HEK293 (cell line): ENCODE measurements around the gene SUPT5H.

Experiments used
- ATF2 ChIP-seq: fragments of 450-650 bp; formaldehyde crosslinking; IDR thresholded peaks from 2 replicates; pipeline ENCODE4 v1.5.1; 2016; ENCODE audit warnings: missing biosample characterization, missing genetic modification characterization, low read depth
- GLI4 ChIP-seq: fragments of 450-650 bp; formaldehyde crosslinking; IDR thresholded peaks from 2 replicates; pipeline ENCODE4 v1.5.1; 2016; ENCODE audit warnings: missing biosample characterization, missing genetic modification characterization
- HOXA7 ChIP-seq: sonication (generic); formaldehyde crosslinking; IDR thresholded peaks from 2 replicates; pipeline ENCODE4 v1.8.1; 2022; ENCODE audit warnings: missing genetic modification reagents, borderline replicate concordance
- OSR2 ChIP-seq: fragments of 450-650 bp; formaldehyde crosslinking; IDR thresholded peaks from 2 replicates; pipeline ENCODE4 v1.5.1; 2016; ENCODE audit warnings: missing biosample characterization, missing genetic modification characterization
- PATZ1 ChIP-seq: fragments of 450-650 bp; formaldehyde crosslinking; IDR thresholded peaks from 2 replicates; pipeline ENCODE4 v1.5.1; 2016; ENCODE audit warnings: missing biosample characterization, missing genetic modification characterization
- TRIM28 ChIP-seq: IDR thresholded peaks from 2 replicates; pipeline ENCODE4 v1.6.1; 2011; ENCODE audit warnings: low read length, control low read depth, borderline replicate concordance
- ZBTB1 ChIP-seq: fragments of 450-650 bp; formaldehyde crosslinking; IDR thresholded peaks from 2 replicates; pipeline ENCODE4 v1.5.1; 2016; ENCODE audit warnings: missing biosample characterization, missing genetic modification characterization
- ZBTB26 ChIP-seq: fragments of 450-650 bp; formaldehyde crosslinking; optimal IDR thresholded peaks from 2 replicates; pipeline ENCODE3; 2016; ENCODE audit warnings: missing biosample characterization, mild to moderate bottlenecking, missing genetic modification characterization
- ZBTB44 ChIP-seq: fragments of 450-650 bp; IDR thresholded peaks from 2 replicates; pipeline ENCODE4 v1.5.1; 2018; ENCODE audit warnings: missing biosample characterization, mild to moderate bottlenecking, missing genetic modification characterization
- ZBTB48 ChIP-seq: fragments of 450-650 bp; formaldehyde crosslinking; IDR thresholded peaks from 2 replicates; pipeline ENCODE4 v1.5.1; 2016; ENCODE audit warnings: missing biosample characterization, missing genetic modification characterization
- ZEB2 ChIP-seq: fragments of 450-650 bp; formaldehyde crosslinking; IDR thresholded peaks from 2 replicates; pipeline ENCODE4 v1.5.1; 2016; ENCODE audit warnings: missing biosample characterization, missing genetic modification characterization
- ZIC2 ChIP-seq: fragments of 450-650 bp; formaldehyde crosslinking; IDR thresholded peaks from 2 replicates; pipeline ENCODE4 v1.5.1; 2016; ENCODE audit warnings: missing biosample characterization, missing genetic modification characterization
- ZNF10 ChIP-seq: fragments of 450-650 bp; formaldehyde crosslinking; IDR thresholded peaks from 2 replicates; pipeline ENCODE4 v1.5.1; 2017; ENCODE audit warnings: missing biosample characterization, missing genetic modification characterization
- ZNF114 ChIP-seq: fragments of 450-650 bp; formaldehyde crosslinking; IDR thresholded peaks from 2 replicates; pipeline ENCODE4 v1.5.0; 2017; ENCODE audit warnings: missing biosample characterization, missing genetic modification characterization
- ZNF138 ChIP-seq: fragments of 450-650 bp; formaldehyde crosslinking; IDR thresholded peaks from 2 replicates; pipeline ENCODE4 v1.5.1; 2016; ENCODE audit warnings: missing biosample characterization, missing genetic modification characterization, borderline replicate concordance
- ZNF16 ChIP-seq: fragments of 450-650 bp; formaldehyde crosslinking; IDR thresholded peaks from 2 replicates; pipeline ENCODE4 v1.5.1; 2016; ENCODE audit warnings: low read depth, missing biosample characterization, missing genetic modification characterization
- ZNF169 ChIP-seq: fragments of 450-650 bp; formaldehyde crosslinking; IDR thresholded peaks from 2 replicates; pipeline ENCODE4 v1.5.1; 2016; ENCODE audit warnings: missing biosample characterization, missing genetic modification characterization
- ZNF174 ChIP-seq: fragments of 450-650 bp; formaldehyde crosslinking; IDR thresholded peaks from 2 replicates; pipeline ENCODE4 v1.5.0; 2017; ENCODE audit warnings: missing biosample characterization, mild to moderate bottlenecking, missing genetic modification characterization
- ZNF175 ChIP-seq: fragments of 450-650 bp; formaldehyde crosslinking; IDR thresholded peaks from 2 replicates; pipeline ENCODE4 v1.5.1; 2016; ENCODE audit warnings: missing biosample characterization, missing genetic modification characterization
- ZNF184 ChIP-seq: fragments of 450-650 bp; IDR thresholded peaks from 2 replicates; pipeline ENCODE4 v1.5.1; 2018; ENCODE audit warnings: missing biosample characterization, mild to moderate bottlenecking, missing genetic modification characterization
- ZNF239 ChIP-seq: fragments of 450-650 bp; formaldehyde crosslinking; IDR thresholded peaks from 2 replicates; pipeline ENCODE4 v1.5.1; 2016; ENCODE audit warnings: missing biosample characterization, missing genetic modification characterization
- ZNF324 ChIP-seq: fragments of 450-650 bp; formaldehyde crosslinking; IDR thresholded peaks from 2 replicates; pipeline ENCODE4 v1.5.1; 2016; ENCODE audit warnings: missing biosample characterization, missing genetic modification characterization
- ZNF394 ChIP-seq: fragments of 450-650 bp; formaldehyde crosslinking; IDR thresholded peaks from 2 replicates; pipeline ENCODE4 v1.5.1; 2016; ENCODE audit warnings: missing biosample characterization, missing genetic modification characterization, mild to moderate bottlenecking, moderate library complexity, borderline replicate concordance
- ZNF398 ChIP-seq: fragments of 450-650 bp; formaldehyde crosslinking; IDR thresholded peaks from 2 replicates; pipeline ENCODE4 v1.5.1; 2017; ENCODE audit warnings: missing biosample characterization, missing genetic modification characterization
- ZNF433 ChIP-seq: fragments of 450-650 bp; formaldehyde crosslinking; IDR thresholded peaks from 2 replicates; pipeline ENCODE4 v1.5.1; 2016; ENCODE audit warnings: missing biosample characterization, missing genetic modification characterization, low read depth
- ZNF501 ChIP-seq: fragments of 450-650 bp; formaldehyde crosslinking; IDR thresholded peaks from 2 replicates; pipeline ENCODE4 v1.5.1; 2016; ENCODE audit warnings: missing biosample characterization, missing genetic modification characterization
- ZNF530 ChIP-seq: fragments of 450-650 bp; formaldehyde crosslinking; IDR thresholded peaks from 2 replicates; pipeline ENCODE4 v1.5.1; 2016; ENCODE audit warnings: low read depth, missing biosample characterization, missing genetic modification characterization
- ZNF544 ChIP-seq: fragments of 450-650 bp; formaldehyde crosslinking; IDR thresholded peaks from 2 replicates; pipeline ENCODE4 v1.5.0; 2017; ENCODE audit warnings: missing biosample characterization, missing genetic modification characterization
- ZNF561 ChIP-seq: fragments of 450-650 bp; IDR thresholded peaks from 2 replicates; pipeline ENCODE4 v1.5.1; 2018; ENCODE audit warnings: missing biosample characterization, missing genetic modification characterization, borderline replicate concordance
- ZNF600 ChIP-seq: fragments of 450-650 bp; formaldehyde crosslinking; IDR thresholded peaks from 2 replicates; pipeline ENCODE4 v1.5.1; 2016; ENCODE audit warnings: missing biosample characterization, missing genetic modification characterization
- ZNF76 ChIP-seq: fragments of 450-650 bp; formaldehyde crosslinking; IDR thresholded peaks from 2 replicates; pipeline ENCODE4; 2016; ENCODE audit warnings: low read depth, missing biosample characterization, missing genetic modification characterization, borderline replicate concordance
- ZNF785 ChIP-seq: fragments of 450-650 bp; formaldehyde crosslinking; IDR thresholded peaks from 2 replicates; pipeline ENCODE4 v1.5.1; 2016; ENCODE audit warnings: missing biosample characterization, missing genetic modification characterization
- ZXDB ChIP-seq: fragments of 450-650 bp; formaldehyde crosslinking; IDR thresholded peaks from 2 replicates; pipeline ENCODE4 v1.5.1; 2016; ENCODE audit warnings: missing biosample characterization, missing genetic modification characterization

SUPT5H gene

GRCh38 chr19:39506944-39507714 is 61.7 kb downstream of the SUPT5H start (continued):
- TF ChIP-seq ZNF174 (0 out of 2 replicates have a peak, but pooled peaks have one; percentile 1), ZBTB44 (tag by site-specific recombination) (peak; percentile 70), ZNF501 (tag by site-specific recombination) (peak; percentile 89), ZNF138 (no peak), ZNF433 (tag by site-specific recombination) (no peak), ZNF398 (tag by site-specific recombination) (no peak; the same call in 1 of the 2 replicates), ZNF114 (tag by site-specific recombination) (no peak), ZBTB1 (tag by site-specific recombination) (no peak), ZNF184 (no peak), ZEB2 (tag by site-specific recombination) (peak; percentile 62; the same call in 1 of the 2 replicates), ZXDB (tag by site-specific recombination) (peak; percentile 59), ZNF561 (tag by site-specific recombination) (peak; percentile 84), ZNF544 (tag by site-specific recombination) (no peak), ZNF239 (tag by site-specific recombination) (no peak), ZNF530 (tag by site-specific recombination) (no peak), ZNF76 (tag by site-specific recombination) (peak; percentile 81; the same call in 1 of the 2 replicates), ZNF10 (tag by site-specific recombination) (no peak; the same call in 1 of the 2 replicates), OSR2 (tag by site-specific recombination) (no peak), ZNF394 (tag by site-specific recombination) (no peak), ZNF600 (tag by site-specific recombination) (0 out of 2 replicates have a peak, but pooled peaks have one; percentile 22), ZNF175 (tag by site-specific recombination) (no peak), ZBTB26 (tag by site-specific recombination) (peak; percentile 99), GLI4 (no peak), ZNF169 (tag by site-specific recombination) (no peak), ZNF324 (tag by site-specific recombination) (peak; percentile 62), ZNF785 (tag by site-specific recombination) (peak; percentile 64; the same call in 1 of the 2 replicates), ZBTB48 (peak; percentile 74; the same call in 1 of the 2 replicates), ZNF16 (tag by site-specific recombination) (no peak), ATF2 (no peak), ZIC2 (tag by site-specific recombination) (no peak; the same call in 1 of the 2 replicates), HOXA7 (CRISPR knock-in tag) (peak; percentile 88; the same call in 1 of the 2 replicates), PATZ1 (peak; percentile 62; the same call in 1 of the 2 replicates), TRIM28 (peak; percentile 44; the same call in 1 of the 2 replicates)
